Measurements from ENCODE around the gene KIFAP3.
"Not testable (repeated sequence)": the region's sequence is repeated elsewhere in the genome, so short reads cannot be mapped to it uniquely, and the experiment has no call there.

Gene KIFAP3

GRCh38 chr1:170074250-170075157, at the start of gene KIFAP3:
Gene KIFAP3 (minus strand): TSS chr1:170074695. CDS start chr1:170074467, 228 bp downstream.
- peak; percentile 97 for DNase-seq

GRCh38 chr1:170122366-170122765, 47.9 kb upstream of the KIFAP3 start:
- no peak for DNase-seq

GRCh38 chr1:170114906-170115305, 40.4 kb upstream of the KIFAP3 start:
- DNase-seq = no peak

GRCh38 chr1:170113140-170113539, 38.6 kb upstream of the KIFAP3 start:
- DNase-seq = not testable (repeated sequence)

GRCh38 chr1:170097449-170097948, 23.0 kb upstream of the KIFAP3 start:
- no peak for DNase-seq

- no peak for DNase-seq
These were observed 22.4 kb upstream of the KIFAP3 start for GRCh38 chr1:170096806-170097340.

GRCh38 chr1:170095976-170096748, 21.7 kb upstream of the KIFAP3 start:
- no peak for DNase-seq

- DNase-seq = not testable (repeated sequence)
These were observed 20.5 kb upstream of the KIFAP3 start for GRCh38 chr1:170094697-170095616.

GRCh38 chr1:170086399-170087032, 12.0 kb upstream of the KIFAP3 start:
- DNase-seq = no peak

GRCh38 chr1:170085091-170085490, 10.6 kb upstream of the KIFAP3 start:
- no peak for DNase-seq

- no peak for DNase-seq
These were observed 4.2 kb upstream of the KIFAP3 start for GRCh38 chr1:170078610-170079189.

GRCh38 chr1:170077926-170078325, 3.4 kb upstream of the KIFAP3 start:
- DNase-seq = no peak

- not testable (repeated sequence) for DNase-seq
These were observed 2.5 kb upstream of the KIFAP3 start for GRCh38 chr1:170076952-170077351.

GRCh38 chr1:170076199-170076598, 1.7 kb upstream of the KIFAP3 start:
- no peak for DNase-seq

GRCh38 chr1:170075186-170075585, 691 bp upstream of the KIFAP3 start:
- no peak for DNase-seq

GRCh38 chr1:170073893-170074249, 624 bp downstream of the KIFAP3 start:
- DNase-seq = no peak

GRCh38 chr1:170071378-170071777, 3.1 kb downstream of the KIFAP3 start:
- no peak for DNase-seq

- no peak for DNase-seq
These were observed 5.6 kb downstream of the KIFAP3 start for GRCh38 chr1:170068923-170069322.

- no peak for DNase-seq
These were observed 7.2 kb downstream of the KIFAP3 start for GRCh38 chr1:170067253-170067819.

GRCh38 chr1:170064821-170065220, 9.7 kb downstream of the KIFAP3 start:
- DNase-seq = no peak
